DND-41 (cell line): Measurements from ENCODE around the gene TTC12.

Source experiments
- ATAC-seq: fragments of 200-7000 bp; cut with Tn5 transposase; 3 replicates; pipeline ENCODE4 v1.9.1; 2021; ENCODE audit warnings: low read depth; ENCODE audit not compliant: insufficient read depth
- DNase-seq: peaks from one replicate; pipeline ENCODE4 v3.0.0-alpha.2; 2020
- H2AFZ ChIP-seq: 2 replicates; pipeline ENCODE4 v1.6.0; 2012; ENCODE audit warnings: low read depth, low read length
- H3K27ac ChIP-seq: 2 replicates; pipeline ENCODE4 v1.5.1; 2012; ENCODE audit warnings: low read length, inconsistent platforms
- H3K27me3 ChIP-seq: fragments of 200-600 bp; sonication (generic); 2 replicates; pipeline ENCODE4 v1.6.0; 2012; ENCODE audit warnings: low read length, mild to moderate bottlenecking, inconsistent platforms; ENCODE audit not compliant: insufficient read depth, poor library complexity
- H3K36me3 ChIP-seq: 2 replicates; pipeline ENCODE4 v1.5.1; 2012; ENCODE audit warnings: low read length, inconsistent platforms; ENCODE audit not compliant: insufficient read depth
- H3K4me1 ChIP-seq: 2 replicates; pipeline ENCODE4 v1.5.1; 2012; ENCODE audit warnings: mild to moderate bottlenecking, low read length; ENCODE audit not compliant: insufficient read depth
- H3K4me2 ChIP-seq: 2 replicates; pipeline ENCODE4 v1.6.0; 2012; ENCODE audit warnings: mild to moderate bottlenecking, moderate library complexity, low read length, inconsistent platforms; ENCODE audit not compliant: insufficient read depth
- H3K4me3 ChIP-seq, 2 experiments: fragments of 200-600 bp in 1 of 2; shearing (Covaris generic) in 1 of 2; 2 replicates each; pipeline ENCODE4 v1.5.1; 2012 to 2016; ENCODE audit warnings: inconsistent platforms in 2 of 2, low read length in 2 of 2, mild to moderate bottlenecking in 2 of 2, low read depth in 1 of 2, moderate library complexity in 1 of 2
- H3K79me2 ChIP-seq: 2 replicates; pipeline ENCODE4 v1.6.0; 2012; ENCODE audit warnings: low read length, inconsistent platforms; ENCODE audit not compliant: insufficient read depth
- H3K9ac ChIP-seq: 2 replicates; pipeline ENCODE4 v1.6.0; 2012; ENCODE audit warnings: low read depth, mild to moderate bottlenecking, inconsistent platforms, low read length, moderate library complexity
- H3K9me3 ChIP-seq: 2 replicates; pipeline ENCODE4 v1.5.1; 2012; ENCODE audit warnings: low read length, moderate library complexity, mild to moderate bottlenecking, inconsistent platforms; ENCODE audit not compliant: insufficient read depth, severe bottlenecking
- H4K20me1 ChIP-seq: 2 replicates; pipeline ENCODE4 v1.6.0; 2012; ENCODE audit warnings: low read length; ENCODE audit not compliant: insufficient read depth
- CTCF ChIP-seq: IDR thresholded peaks from 2 replicates; pipeline ENCODE4 v1.5.1; 2012; ENCODE audit warnings: borderline replicate concordance, low read length, moderate library complexity, mild to moderate bottlenecking; ENCODE audit not compliant: poor library complexity, severe bottlenecking; ENCODE audit errors: extremely low read depth
- EZH2 ChIP-seq: IDR thresholded peaks from 3 replicates; pipeline ENCODE4 v1.6.1; 2012; ENCODE audit warnings: borderline replicate concordance, low read depth, mild to moderate bottlenecking, moderate library complexity, low read length, inconsistent platforms; ENCODE audit not compliant: severe bottlenecking

The TTC12 gene

DNA sequence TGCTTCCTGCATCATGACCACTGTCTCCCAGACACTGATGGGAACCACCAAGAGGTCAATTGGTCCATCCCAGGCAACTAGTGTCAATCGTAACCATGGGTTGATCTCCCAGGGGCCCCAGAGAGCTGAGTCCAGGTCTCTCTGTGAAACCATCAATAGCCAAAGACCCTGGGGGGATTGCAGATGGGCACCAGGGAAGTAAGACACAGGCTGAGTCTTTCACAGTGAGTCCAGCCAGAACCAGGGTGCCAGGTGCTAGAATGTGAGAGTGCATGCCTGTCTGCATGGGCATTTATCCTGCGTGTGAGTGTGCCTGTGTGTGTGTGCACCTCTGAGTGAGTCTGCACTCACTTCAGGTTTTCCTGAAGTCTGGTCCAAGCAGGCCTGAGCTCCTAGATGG, 45.3 kb upstream of the TTC12 start:
- Histone ChIP-seq H3K4me3 (no peak overlapping the region), H3K4me2 (no peak overlapping the region), H4K20me1 (no peaks in the 10 kb centered on the region), H3K4me1 (no peaks in the 10 kb centered on the region), H2AFZ (no peak overlapping the region), H3K79me2 (no peaks in the 10 kb centered on the region), H3K9ac (no peak overlapping the region), H3K27me3 (no peaks in the 10 kb centered on the region), H3K27ac (no peak overlapping the region), H3K9me3 (no peaks in the 10 kb centered on the region), H3K36me3 (no peaks in the 10 kb centered on the region)
- TF ChIP-seq EZH2 (no peak), CTCF (no peak)
- ATAC-seq, result no peak
- no peak for DNase-seq

DNA sequence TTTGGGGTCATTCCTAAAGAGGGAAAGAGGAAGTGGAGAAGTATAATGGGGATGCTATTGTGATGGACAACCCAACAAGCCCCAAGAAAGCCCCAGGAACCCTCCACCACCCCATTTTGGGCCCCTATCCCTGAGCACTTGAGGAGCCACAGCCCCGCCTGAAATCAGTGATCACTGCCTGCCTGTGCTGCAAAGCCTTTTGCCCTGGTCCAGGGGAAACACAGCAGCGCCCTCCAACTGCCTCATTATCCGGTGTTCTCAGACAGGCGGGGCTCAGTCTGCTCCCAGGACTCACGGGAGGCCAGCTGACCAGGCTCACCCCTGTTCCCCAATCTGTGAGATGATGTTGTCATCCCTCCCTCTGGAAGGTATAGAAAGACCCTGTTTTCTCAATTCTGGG, 44.7 kb upstream of the TTC12 start:
- Histone ChIP-seq H3K9me3 (no peaks in the 10 kb centered on the region), H3K9ac (no peak overlapping the region), H3K4me3 (no peak overlapping the region), H2AFZ (no peak overlapping the region), H3K36me3 (no peaks in the 10 kb centered on the region), H3K4me2 (no peak overlapping the region), H3K4me1 (no peaks in the 10 kb centered on the region), H3K27ac (no peak overlapping the region), H4K20me1 (no peaks in the 10 kb centered on the region), H3K27me3 (no peaks in the 10 kb centered on the region), H3K79me2 (no peaks in the 10 kb centered on the region)
- DNase-seq, result no peak
- no peak for ATAC-seq
- TF ChIP-seq CTCF (no peak), EZH2 (no peak)

DNA sequence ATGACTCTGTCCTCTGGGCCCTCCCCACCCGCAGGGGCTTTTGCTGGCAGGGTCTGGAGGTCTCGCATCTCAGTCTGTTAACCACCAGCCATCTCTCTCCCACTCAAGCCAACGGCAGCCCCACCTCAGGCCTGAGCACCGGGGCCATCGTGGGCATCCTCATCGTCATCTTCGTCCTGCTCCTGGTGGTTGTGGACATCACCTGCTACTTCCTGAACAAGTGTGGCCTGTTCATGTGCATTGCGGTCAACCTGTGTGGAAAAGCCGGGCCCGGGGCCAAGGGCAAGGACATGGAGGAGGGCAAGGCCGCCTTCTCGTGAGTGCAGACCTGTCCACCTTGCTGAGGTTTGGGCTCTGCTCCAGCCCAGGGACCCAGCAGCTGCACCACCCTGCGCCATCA, 44.3 kb upstream of the TTC12 start:
- no peak for TF ChIP-seq CTCF
- no peak for TF ChIP-seq EZH2
- Histone ChIP-seq H3K4me2 (no peak overlapping the region), H3K79me2 (no peaks in the 10 kb centered on the region), H3K36me3 (no peaks in the 10 kb centered on the region), H3K4me3 (no peak overlapping the region), H4K20me1 (no peaks in the 10 kb centered on the region), H3K9me3 (no peaks in the 10 kb centered on the region), H3K27ac (no peak overlapping the region), H3K9ac (no peak overlapping the region), H2AFZ (no peak overlapping the region), H3K27me3 (no peaks in the 10 kb centered on the region), H3K4me1 (no peaks in the 10 kb centered on the region)
- no peak for DNase-seq
- no peak for ATAC-seq
